GM12872 (cell line): ENCODE results near the gene BCAS1.

Source experiments
- CTCF ChIP-seq: IDR thresholded peaks from 3 replicates; pipeline ENCODE4 v1.5.1; 2011; ENCODE audit warnings: low read depth, mild to moderate bottlenecking, low read length, moderate library complexity; ENCODE audit not compliant: insufficient read depth

BCAS1 gene

DNA sequence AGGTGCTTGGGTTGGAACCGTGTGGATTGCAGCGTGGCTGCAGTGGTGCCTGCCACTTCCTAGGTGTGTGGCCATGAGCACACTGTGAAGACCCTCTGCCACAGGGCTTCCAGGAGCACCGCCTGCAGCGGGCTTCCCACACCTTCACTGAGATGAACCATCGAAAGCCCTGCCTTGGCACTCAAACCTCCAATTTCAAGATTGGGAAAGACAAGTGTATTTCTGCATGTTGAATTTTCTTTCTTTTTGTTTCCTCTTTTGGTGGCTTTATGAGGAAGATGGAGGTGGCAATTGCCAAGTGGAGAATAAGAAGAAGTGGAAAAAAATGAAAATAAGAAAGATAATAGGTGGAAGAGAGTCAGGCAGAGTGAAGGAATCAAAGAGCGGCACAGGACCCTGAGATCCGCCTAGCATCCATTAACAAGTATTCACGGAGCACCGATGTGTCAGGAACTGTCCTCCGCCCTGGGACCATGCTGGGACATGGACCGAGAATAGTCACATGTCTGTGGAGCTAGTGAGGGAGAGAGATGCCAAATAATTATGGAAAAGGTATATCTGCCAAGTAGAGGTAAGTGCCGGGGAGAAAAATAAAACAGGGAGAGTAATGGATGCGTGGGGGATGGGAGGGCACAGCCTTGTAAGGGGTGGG, 159.9 kb downstream of the BCAS1 start:
- no peak for TF ChIP-seq CTCF

- TF ChIP-seq CTCF, result no peak
Observed at GRCh38 chr20:53907968-53908751, 162.2 kb downstream of the BCAS1 start.

GRCh38 chr20:53905820-53906191, 164.6 kb downstream of the BCAS1 start:
- TF ChIP-seq CTCF, result no peak

DNA sequence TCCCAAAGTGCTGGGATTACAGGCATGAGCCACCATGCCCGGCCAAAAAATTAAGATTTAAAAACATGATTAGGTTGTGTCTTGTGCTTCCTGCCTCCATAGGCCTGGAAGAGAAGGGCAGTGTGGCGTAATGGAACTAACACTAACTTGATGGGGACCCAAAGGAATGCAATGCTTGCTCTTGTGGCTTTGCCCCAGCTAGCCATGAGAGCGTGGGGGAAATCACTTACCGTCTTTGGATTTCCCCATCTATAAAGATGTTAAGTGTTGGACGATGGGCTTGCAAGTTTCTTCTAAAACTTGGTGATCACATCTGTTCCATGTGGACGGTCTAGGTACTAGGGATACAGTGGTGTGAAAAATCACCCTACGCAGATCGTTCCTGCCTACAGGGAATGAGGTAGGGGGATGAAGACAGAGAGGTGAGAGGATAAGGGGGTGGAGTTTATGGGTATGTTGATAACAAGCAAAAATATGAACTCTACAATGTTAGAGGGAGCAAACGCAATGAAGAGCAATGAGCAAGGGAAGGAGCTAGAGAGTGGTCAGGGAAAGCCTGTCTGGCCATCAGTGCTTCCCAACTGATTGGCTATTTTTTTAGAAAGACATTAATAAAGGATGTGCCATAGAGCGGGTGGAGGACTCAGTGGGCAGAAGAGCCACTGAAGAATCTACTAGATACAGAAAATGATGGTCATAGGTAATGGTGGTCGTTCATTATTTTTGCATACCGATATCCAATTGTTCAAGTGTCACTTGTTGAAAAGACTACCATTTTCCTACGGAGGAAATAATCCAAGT, 165.2 kb downstream of the BCAS1 start:
- TF ChIP-seq CTCF, result no peak

DNA sequence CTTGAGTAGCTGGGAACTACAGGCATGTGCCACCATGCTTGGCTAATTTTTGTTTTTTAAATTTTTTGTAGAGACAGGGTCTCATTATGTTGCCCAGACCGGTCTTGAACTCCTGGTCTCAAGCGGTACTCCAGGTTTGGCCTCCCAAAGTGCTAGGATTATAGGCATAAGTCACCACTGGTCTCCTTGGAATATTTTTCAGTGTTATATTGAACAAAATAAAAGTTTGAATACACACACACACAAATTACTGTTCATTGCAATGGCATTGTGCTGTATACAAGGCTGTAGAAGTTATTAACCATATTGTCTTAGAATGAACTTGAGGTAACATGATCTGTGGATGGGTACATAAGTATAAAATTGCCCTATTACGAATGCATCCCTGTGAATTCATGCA, 166.1 kb downstream of the BCAS1 start:
- no peak for TF ChIP-seq CTCF

DNA sequence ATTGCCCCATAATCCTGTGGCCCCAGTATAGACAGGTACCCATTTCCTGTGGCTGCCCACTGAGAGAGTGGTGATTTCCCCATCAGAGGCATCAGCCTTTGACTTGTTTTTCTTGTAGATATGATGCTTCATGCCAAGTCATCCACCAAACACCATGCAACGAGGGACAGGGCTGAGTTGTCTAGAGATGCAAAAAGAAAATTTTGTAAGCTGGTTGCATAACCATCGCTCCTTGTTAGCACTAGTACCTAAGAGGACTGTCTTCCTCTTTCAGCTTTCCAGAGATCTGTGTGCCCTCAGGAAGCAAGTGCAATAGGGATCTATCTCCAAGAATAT, 166.8 kb downstream of the BCAS1 start:
- TF ChIP-seq CTCF, result no peak

DNA sequence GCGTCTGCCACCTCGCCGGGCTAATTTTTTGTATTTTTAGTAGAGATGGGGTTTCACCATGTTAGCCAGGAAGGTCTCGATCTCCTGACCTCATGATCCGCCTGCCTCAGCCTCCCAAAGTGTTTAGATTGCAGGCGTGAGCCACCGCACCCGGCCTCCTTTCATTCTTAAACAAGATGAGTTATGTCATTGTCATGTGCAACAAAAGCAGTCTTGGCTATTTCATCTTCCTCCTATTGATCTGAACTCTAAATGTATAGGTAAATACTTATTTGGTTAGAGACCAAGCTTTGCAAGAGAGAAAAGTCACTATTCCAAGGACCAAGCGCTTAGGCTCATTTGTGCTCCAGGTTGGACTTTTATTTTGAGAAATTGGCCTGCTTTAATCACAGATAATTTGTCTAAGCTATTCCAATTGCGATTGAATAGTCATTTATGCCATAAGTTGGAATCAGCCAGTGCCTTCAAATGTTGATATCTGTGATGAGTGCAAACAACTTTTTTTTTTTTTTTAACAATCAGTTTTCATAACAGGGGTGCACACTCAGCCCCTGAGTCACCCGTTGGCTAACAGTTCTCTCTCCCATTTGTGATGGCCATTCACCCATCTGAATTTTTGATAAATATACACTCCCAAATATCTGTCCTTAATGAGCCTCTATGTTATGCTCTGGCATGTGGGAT, 167.3 kb downstream of the BCAS1 start:
- TF ChIP-seq CTCF, result no peak
